ENCODE measurements around the gene CD68. TPM values are rescaled to one million over a fixed set of nuclear protein-coding genes. Genes with fewer than 3 reads are reported as not detected.

CD68 gene
- total RNA-seq, 4 donors from 2014 or later, result 13.6 to 52.0 (median 21.5) TPM

DNA sequence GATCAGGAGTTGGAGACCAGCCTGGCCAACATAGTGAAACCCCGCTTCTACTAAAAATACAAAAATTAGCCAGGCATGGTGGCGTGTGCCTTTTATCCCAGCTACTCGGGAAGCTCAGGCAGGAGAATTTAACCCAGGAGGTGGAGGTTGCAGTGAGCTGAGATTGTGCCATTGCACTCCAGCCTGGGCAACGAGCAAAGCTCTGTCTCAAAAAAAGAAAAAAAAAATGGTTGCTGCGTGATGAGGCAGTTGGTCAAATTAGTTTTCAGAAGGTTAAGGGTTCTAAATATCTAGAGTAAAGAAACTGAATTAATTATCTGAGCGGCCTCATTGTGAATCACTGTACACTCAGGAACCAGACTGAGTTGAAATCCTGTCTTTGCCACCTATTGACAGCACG, 3.5 kb upstream of the CD68 start:
- WGBS, 2 donors, result 76 to 78% methylated on average over 7 of the region's 7 CpGs
- no peak for DNase-seq
- H3K9me3 ChIP-seq, result no peaks in the 10 kb centered on the region
- H3K4me3 ChIP-seq (replicated peaks in 1 of 3), result no peak overlapping the region
- no peaks in the 10 kb centered on the region for H3K27me3 ChIP-seq
- peaks cover 16 to 41% of the 10 kb centered on the region in 2 donors for H3K4me1 ChIP-seq
- no peak overlapping the region for H3K27ac ChIP-seq
- no peak for TF ChIP-seq POLR2A (IDR thresholded peaks at IDR 0.05)
- peaks cover 48 to 49% of the 10 kb centered on the region in 2 donors for H3K36me3 ChIP-seq
- intact Hi-C loops (cut with DNase I), result no loop called here

DNA sequence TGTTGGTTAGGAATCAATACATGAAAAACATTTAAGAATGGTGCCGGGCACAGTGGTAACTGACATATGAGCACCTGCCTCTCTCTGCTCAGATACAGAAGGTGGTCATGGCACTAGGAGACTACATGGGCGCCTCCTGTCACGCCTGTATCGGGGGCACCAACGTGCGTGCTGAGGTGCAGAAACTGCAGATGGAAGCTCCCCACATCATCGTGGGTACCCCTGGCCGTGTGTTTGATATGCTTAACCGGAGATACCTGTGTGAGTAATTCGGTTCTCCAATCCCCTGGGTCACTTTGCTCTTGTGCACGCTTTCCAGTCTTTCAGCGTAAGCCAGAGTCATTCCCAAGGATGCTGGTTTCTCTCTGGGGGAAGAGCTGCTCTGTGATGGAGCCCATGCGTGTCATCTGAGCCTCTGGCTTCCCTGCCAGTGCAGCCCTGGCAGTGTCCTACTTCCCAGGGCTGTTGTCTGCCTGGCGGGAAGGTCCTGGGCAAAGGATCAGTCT, 3.0 kb upstream of the CD68 start:
- Histone ChIP-seq H3K4me1 (peaks cover 16 to 44% of the 10 kb centered on the region in 2 donors), H3K36me3 (peaks cover 47 to 48% of the 10 kb centered on the region in 2 donors), H3K27ac (no peak overlapping the region), H3K27me3 (no peaks in the 10 kb centered on the region), H3K9me3 (no peaks in the 10 kb centered on the region), H3K4me3 (replicated peaks in 1 of 3) (no peak overlapping the region)
- TF ChIP-seq POLR2A (IDR thresholded peaks at IDR 0.05), result no peak
- TF ChIP-seq, protein P1, sequence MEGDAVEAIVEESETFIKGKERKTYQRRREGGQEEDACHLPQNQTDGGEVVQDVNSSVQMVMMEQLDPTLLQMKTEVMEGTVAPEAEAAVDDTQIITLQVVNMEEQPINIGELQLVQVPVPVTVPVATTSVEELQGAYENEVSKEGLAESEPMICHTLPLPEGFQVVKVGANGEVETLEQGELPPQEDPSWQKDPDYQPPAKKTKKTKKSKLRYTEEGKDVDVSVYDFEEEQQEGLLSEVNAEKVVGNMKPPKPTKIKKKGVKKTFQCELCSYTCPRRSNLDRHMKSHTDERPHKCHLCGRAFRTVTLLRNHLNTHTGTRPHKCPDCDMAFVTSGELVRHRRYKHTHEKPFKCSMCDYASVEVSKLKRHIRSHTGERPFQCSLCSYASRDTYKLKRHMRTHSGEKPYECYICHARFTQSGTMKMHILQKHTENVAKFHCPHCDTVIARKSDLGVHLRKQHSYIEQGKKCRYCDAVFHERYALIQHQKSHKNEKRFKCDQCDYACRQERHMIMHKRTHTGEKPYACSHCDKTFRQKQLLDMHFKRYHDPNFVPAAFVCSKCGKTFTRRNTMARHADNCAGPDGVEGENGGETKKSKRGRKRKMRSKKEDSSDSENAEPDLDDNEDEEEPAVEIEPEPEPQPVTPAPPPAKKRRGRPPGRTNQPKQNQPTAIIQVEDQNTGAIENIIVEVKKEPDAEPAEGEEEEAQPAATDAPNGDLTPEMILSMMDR (IDR thresholded peaks at IDR 0.05), result no peak
- DNase-seq, result no peak
- intact Hi-C loops (cut with DNase I), result no loop called here
- 89 to 93% methylated on average over 14 of the region's 14 CpGs for WGBS, 2 donors

DNA sequence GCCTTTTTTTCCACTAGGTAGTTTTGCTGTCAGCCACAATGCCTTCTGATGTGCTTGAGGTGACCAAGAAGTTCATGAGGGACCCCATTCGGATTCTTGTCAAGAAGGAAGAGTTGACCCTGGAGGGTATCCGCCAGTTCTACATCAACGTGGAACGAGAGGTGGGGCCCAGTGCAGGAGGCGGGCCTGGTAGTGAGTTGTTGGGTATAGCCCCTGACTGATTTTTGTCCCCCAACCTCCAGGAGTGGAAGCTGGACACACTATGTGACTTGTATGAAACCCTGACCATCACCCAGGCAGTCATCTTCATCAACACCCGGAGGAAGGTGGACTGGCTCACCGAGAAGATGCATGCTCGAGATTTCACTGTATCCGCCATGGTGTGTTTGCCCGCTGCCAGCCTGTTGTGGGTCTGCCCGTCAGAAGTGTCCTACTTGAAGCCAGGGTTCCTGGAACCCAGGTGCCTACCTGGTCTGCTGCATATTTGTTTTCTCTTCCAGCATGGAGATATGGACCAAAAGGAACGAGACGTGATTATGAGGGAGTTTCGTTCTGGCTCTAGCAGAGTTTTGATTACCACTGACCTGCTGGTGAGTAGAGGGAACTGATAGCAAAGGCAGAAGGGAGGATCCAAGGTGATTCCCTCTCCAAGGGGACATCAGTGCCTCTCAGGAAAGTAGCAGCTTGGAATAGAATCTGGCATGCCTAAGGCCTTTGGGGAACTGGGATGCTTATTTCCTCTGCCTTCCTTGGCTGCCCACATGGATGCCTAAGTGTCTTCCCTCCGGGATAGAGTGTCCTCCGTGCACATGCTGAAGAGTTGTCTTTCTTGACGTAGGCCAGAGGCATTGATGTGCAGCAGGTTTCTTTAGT, 1.9 kb upstream of the CD68 start:
- H3K36me3 ChIP-seq, result peaks cover 47 to 48% of the 10 kb centered on the region in 2 donors
- TF ChIP-seq POLR2A (IDR thresholded peaks at IDR 0.05), result no peak
- TF ChIP-seq, protein P1 (IDR thresholded peaks at IDR 0.05), result no peak
- DNase-seq, result no peak
- no peaks in the 10 kb centered on the region for H3K27me3 ChIP-seq
- no peak overlapping the region for H3K4me3 ChIP-seq (replicated peaks in 1 of 3)
- 86 to 90% methylated on average over 16 to 17 of the region's 17 CpGs for WGBS, 2 donors
- H3K27ac ChIP-seq, result no peak overlapping the region
- H3K4me1 ChIP-seq, result peaks cover 17 to 45% of the 10 kb centered on the region in 2 donors
- no peaks in the 10 kb centered on the region for H3K9me3 ChIP-seq
- intact Hi-C loops (cut with DNase I), result no loop called here

DNA sequence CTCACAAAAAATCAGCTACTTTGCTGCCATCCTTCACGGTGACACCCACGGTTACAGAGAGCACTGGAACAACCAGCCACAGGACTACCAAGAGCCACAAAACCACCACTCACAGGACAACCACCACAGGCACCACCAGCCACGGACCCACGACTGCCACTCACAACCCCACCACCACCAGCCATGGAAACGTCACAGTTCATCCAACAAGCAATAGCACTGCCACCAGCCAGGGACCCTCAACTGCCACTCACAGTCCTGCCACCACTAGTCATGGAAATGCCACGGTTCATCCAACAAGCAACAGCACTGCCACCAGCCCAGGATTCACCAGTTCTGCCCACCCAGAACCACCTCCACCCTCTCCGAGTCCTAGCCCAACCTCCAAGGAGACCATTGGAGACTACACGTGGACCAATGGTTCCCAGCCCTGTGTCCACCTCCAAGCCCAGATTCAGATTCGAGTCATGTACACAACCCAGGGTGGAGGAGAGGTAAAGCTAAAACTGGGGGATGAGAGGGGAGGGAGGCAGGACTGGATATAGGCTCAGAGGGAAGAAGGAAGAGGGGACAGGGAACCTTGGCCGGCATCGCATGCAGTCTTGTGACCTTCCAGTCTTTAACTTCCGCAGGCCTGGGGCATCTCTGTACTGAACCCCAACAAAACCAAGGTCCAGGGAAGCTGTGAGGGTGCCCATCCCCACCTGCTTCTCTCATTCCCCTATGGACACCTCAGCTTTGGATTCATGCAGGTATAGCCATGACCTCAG, 581 bp downstream of the CD68 start:
- peak overlapping the region; percentile 44 to 85 (median 82) for H3K27ac ChIP-seq
- H3K4me3 ChIP-seq (replicated peaks in 1 of 3), result no peak overlapping the region
- peaks cover 38 to 39% of the 10 kb centered on the region in 2 donors for H3K36me3 ChIP-seq
- intact Hi-C loops (cut with DNase I), result no loop called here
- H3K9me3 ChIP-seq, result no peaks in the 10 kb centered on the region
- DNase-seq, result no peak
- TF ChIP-seq, protein P1 (IDR thresholded peaks at IDR 0.05), result no peak
- 68 to 81% methylated on average over 11 of the region's 12 CpGs for WGBS, 2 donors
- peaks cover 20 to 50% of the 10 kb centered on the region in 2 donors for H3K4me1 ChIP-seq
- no peaks in the 10 kb centered on the region for H3K27me3 ChIP-seq

DNA sequence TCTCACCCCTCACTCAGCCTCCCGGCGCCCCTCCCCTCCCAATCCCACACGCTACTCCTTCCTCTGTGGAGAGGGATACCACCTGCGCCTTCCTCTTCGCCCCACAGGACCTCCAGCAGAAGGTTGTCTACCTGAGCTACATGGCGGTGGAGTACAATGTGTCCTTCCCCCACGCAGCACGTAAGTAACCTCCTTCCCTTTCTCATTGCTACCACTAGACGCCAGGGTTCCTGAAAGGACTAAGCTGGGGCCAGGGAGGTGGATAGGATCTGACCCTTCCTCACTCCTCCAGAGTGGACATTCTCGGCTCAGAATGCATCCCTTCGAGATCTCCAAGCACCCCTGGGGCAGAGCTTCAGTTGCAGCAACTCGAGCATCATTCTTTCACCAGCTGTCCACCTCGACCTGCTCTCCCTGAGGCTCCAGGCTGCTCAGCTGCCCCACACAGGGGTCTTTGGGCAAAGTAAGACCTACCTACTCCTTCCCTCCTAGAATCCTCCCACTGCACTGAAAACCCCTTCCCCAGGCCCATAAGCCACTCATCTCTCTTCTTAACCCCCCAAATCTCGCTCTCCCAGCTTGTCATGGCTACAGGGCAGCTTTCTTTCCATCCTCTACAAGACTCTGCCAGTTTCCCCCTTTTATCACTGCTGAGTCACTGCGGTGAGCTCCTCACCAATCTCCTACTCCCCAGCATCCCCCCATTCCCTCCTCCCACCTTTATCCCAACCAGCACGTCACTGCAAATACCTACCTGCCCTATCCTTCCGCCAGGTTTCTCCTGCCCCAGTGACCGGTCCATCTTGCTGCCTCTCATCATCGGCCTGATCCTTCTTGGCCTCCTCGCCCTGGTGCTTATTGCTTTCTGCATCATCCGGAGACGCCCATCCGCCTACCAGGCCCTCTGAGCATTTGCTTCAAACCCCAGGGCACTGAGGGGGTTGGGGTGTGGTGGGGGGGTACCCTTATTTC, 1.5 kb downstream of the CD68 start:
- 84 to 88% methylated on average over 23 of the region's 23 CpGs for WGBS, 2 donors
- Histone ChIP-seq H3K27ac (peak overlapping the region in 2 of 3 donors; percentile 82 to 85), H3K36me3 (peaks cover 30 to 31% of the 10 kb centered on the region in 2 donors), H3K4me1 (peaks cover 20 to 44% of the 10 kb centered on the region in 2 donors), H3K9me3 (no peaks in the 10 kb centered on the region), H3K27me3 (no peaks in the 10 kb centered on the region), H3K4me3 (replicated peaks in 1 of 3) (no peak overlapping the region)
- no peak for DNase-seq
- intact Hi-C loops (cut with DNase I), result no loop called here
- TF ChIP-seq, protein P1 (IDR thresholded peaks at IDR 0.05), result no peak
- TF ChIP-seq POLR2A (IDR thresholded peaks at IDR 0.05), result no peak
